Measurements from ENCODE around the gene POLD4. TPM values are rescaled to one million over a fixed set of nuclear protein-coding genes. Genes with fewer than 3 reads are reported as not detected.

Gene POLD4
- total RNA-seq, 1 experiment from 2014 or later: 19.5 TPM

GRCh38 chr11:67398661-67399563 lies 45.6 kb upstream of the POLD4 start:
- Mint-ChIP-seq H3K4me3 (peak overlapping the region in 1 of 2 experiments; percentile 56; a peak in 1 of 5 replicates), H3K4me1 (peaks cover 16 to 18% of the 10 kb centered on the region in 2 experiments), H3K36me3 (ENCODE audit: insufficient read depth in 1 of 3, low read depth in 3 of 3) (peaks cover 14 to 47% (median 44%) of the 10 kb centered on the region in 3 experiments), H3K27ac (no peak overlapping the region), H3K9me3 (no peaks in the 10 kb centered on the region; a peak in 1 of 5 replicates), H3K27me3 (ENCODE audit: low read depth) (no peaks in the 10 kb centered on the region)
- Histone ChIP-seq H3K79me2 (ENCODE audit: insufficient read depth, low read length) (peaks cover 4% of the 10 kb centered on the region; the same call in 1 of the 2 replicates), H3K9me3 (ENCODE audit: control insufficient read depth, low read depth, low read length) (no peaks in the 10 kb centered on the region), H3K4ac (ENCODE audit: low read depth, low read length) (no peak overlapping the region), H3K79me1 (ENCODE audit: insufficient read depth, low read depth, low read length, poor library complexity, severe bottlenecking) (peaks cover 3% of the 10 kb centered on the region), H3K4me2 (ENCODE audit: insufficient read depth, insufficient read length, low read length) (no peak overlapping the region), H3K4me1 (ENCODE audit: insufficient read depth, low read length) (peaks cover 2% of the 10 kb centered on the region; the same call in 1 of the 2 replicates), H4K91ac (ENCODE audit: insufficient read length, low read depth, low read length) (no peak overlapping the region), H2BK12ac (ENCODE audit: insufficient read length, low read depth, low read length) (no peak overlapping the region), H3K9ac (ENCODE audit: extremely low read depth, insufficient read length, low read length) (no peak overlapping the region), H4K5ac (ENCODE audit: insufficient read length, low read depth, low read length) (no peak overlapping the region), H2BK20ac (ENCODE audit: low read depth, low read length, poor library complexity, severe bottlenecking) (no peak overlapping the region), H2AFZ (ENCODE audit: low read length) (no peak overlapping the region), H3K23ac (ENCODE audit: insufficient read length, low read depth, low read length) (no peak overlapping the region), H3K27ac (ENCODE audit: insufficient read length, low read depth, low read length) (no peak overlapping the region), H3T11ph (ENCODE audit: low read length) (no peak overlapping the region), H4K20me1 (ENCODE audit: control insufficient read depth, insufficient read depth, insufficient read length) (no peaks in the 10 kb centered on the region), H4K8ac (replicated peaks; ENCODE audit: insufficient read length, low read depth, low read length) (no peak overlapping the region), H2BK120ac (ENCODE audit: low read depth, low read length, poor library complexity, severe bottlenecking) (no peak overlapping the region), H2BK5ac (ENCODE audit: insufficient read length, low read length) (no peak overlapping the region), H3K27me3 (ENCODE audit: insufficient read depth, low read length) (no peaks in the 10 kb centered on the region), H3K23me2 (ENCODE audit: insufficient read length, low read depth, low read length, poor library complexity, severe bottlenecking) (peaks cover 5% of the 10 kb centered on the region), H2BK15ac (ENCODE audit: low read depth, low read length) (no peak overlapping the region; the same call in 1 of the 2 replicates), H3K14ac (ENCODE audit: insufficient read depth, low read length) (no peak overlapping the region), H2AK5ac (ENCODE audit: insufficient read length, low read length) (no peak overlapping the region), H3K18ac (ENCODE audit: insufficient read length, low read depth, low read length) (no peak overlapping the region), H3K56ac (ENCODE audit: insufficient read length, low read depth, low read length) (no peak overlapping the region)
- no CpG with 5 or more reads among the region's 31 CpGs for WGBS (ENCODE audit: extremely low coverage, insufficient read length, low lambda C conversion rate)
- TF ChIP-seq CTCF (conservative IDR thresholded peaks at IDR 0.05): no peak
- no peak for DNase-seq

Measured in H9 (cell line).